Adrenal gland (tissue), 5 donors: ENCODE measurements around the gene PRR3.

ENCODE experiments used
- CTCF ChIP-seq, 6 experiments: fragments of 450-650 bp in 4 of 6; fragments of 200-600 bp in 2 of 6; sonication (generic) in 1 of 6; IDR thresholded peaks; 1 replicate in 5 of 6; 2 replicates in 1 of 6; pipeline versions ENCODE4 v1.5.1 to v1.8.0; 2016 to 2021; ENCODE audit warnings: antibody characterized with exemption in 6 of 6, mild to moderate bottlenecking in 2 of 6, moderate library complexity in 1 of 6
- POLR2A ChIP-seq, 2 donors: fragments of 450-650 bp; IDR thresholded peaks; one replicate each; pipeline ENCODE4 v1.6.1; 2017; ENCODE audit warnings: antibody characterized with exemption in 2 of 2, mild to moderate bottlenecking in 2 of 2, moderate library complexity in 1 of 2
- donor health status: DM: no; HTN: no; CAD: no.

- TF ChIP-seq CTCF (IDR thresholded peaks at IDR 0.05) (no peak), POLR2A (IDR thresholded peaks at IDR 0.05) (no peak)
Measured at GRCh38 chr6:30570740-30571074, 13.6 kb downstream of the PRR3 start.
